Smooth muscle cell (in vitro differentiated cells): ENCODE results near the gene IMMP2L. TPM values are rescaled to one million over a fixed set of nuclear protein-coding genes. Genes with fewer than 3 reads are reported as not detected.

Experiments
- DNase-seq: peaks from one replicate; lab custom pipeline; 2025; ENCODE audit not compliant: unreplicated experiment; lab: John Stamatoyannopoulos, UW
- H2AFZ ChIP-seq: fragments of 200-600 bp; sonication (generic); 2 replicates; pipeline ENCODE4 v1.6.0; 2016; ENCODE audit warnings: antibody characterized with exemption, low read depth, mild to moderate bottlenecking
- H3F3A ChIP-seq: fragments of 200-600 bp; sonication (generic); 2 replicates; pipeline ENCODE4 v1.6.0; 2017; ENCODE audit warnings: antibody characterized with exemption, low read depth
- H3K27ac ChIP-seq: fragments of 200-600 bp; sonication (generic); 2 replicates; pipeline ENCODE4 v1.5.1; 2016; ENCODE audit warnings: low read depth, mild to moderate bottlenecking
- H3K27me3 ChIP-seq: fragments of 200-600 bp; sonication (generic); 2 replicates; pipeline ENCODE4 v1.6.1; 2016; ENCODE audit warnings: low read depth, mild to moderate bottlenecking
- H3K36me3 ChIP-seq: fragments of 200-600 bp; sonication (generic); 2 replicates; pipeline ENCODE4 v1.5.1; 2016; ENCODE audit warnings: low read depth
- H3K4me1 ChIP-seq: fragments of 200-600 bp; sonication (generic); 2 replicates; pipeline ENCODE4 v1.5.1; 2016; ENCODE audit warnings: low read depth
- H3K4me2 ChIP-seq: fragments of 200-600 bp; sonication (generic); 2 replicates; pipeline ENCODE4 v1.6.0; 2016; ENCODE audit warnings: mild to moderate bottlenecking
- H3K4me3 ChIP-seq: fragments of 200-600 bp; sonication (generic); 2 replicates; pipeline ENCODE4 v1.5.1; 2016; ENCODE audit warnings: mild to moderate bottlenecking
- H3K79me2 ChIP-seq: fragments of 200-600 bp; sonication (generic); 2 replicates; pipeline ENCODE4 v1.6.0; 2016; ENCODE audit warnings: low read depth, mild to moderate bottlenecking
- H3K9ac ChIP-seq: fragments of 200-600 bp; sonication (generic); 2 replicates; pipeline ENCODE4 v1.6.0; 2016; ENCODE audit warnings: low read depth
- H3K9me3 ChIP-seq: fragments of 200-600 bp; sonication (generic); replicated peaks from 2 replicates; pipeline ENCODE4 v1.5.1; 2016; ENCODE audit warnings: low read depth
- H4K20me1 ChIP-seq: fragments of 200-600 bp; sonication (generic); 2 replicates; pipeline ENCODE4 v1.6.0; 2016; ENCODE audit warnings: low read depth
- WGBS: methylation state at CpG from one replicate; pipeline ENCODE4 v1.1.7; 2016; ENCODE audit warnings: low lambda C conversion rate; 5-methylcytosine and 5-hydroxymethylcytosine counted together
- polyA plus RNA-seq: library from polyadenylated mRNA; unstranded; fragments of >200 nt; fragmentation: Nextera tagmentation; extraction: Ambion mirVana; gene quantifications from 2 replicates; pipeline ENCODE4 v1.2.1, GENCODE V29; 2016
- total RNA-seq: library from RNA; depleted of rRNA; stranded (reverse); fragments of >200 nt; gene quantifications from 2 replicates; pipeline ENCODE4 v1.2.3, GENCODE V29; 2014
- TF ChIP-seq, protein P1 (sequence below): fragments of 200-600 bp; sonication (generic); IDR thresholded peaks from 2 replicates; pipeline ENCODE4 v1.5.1; 2017; ENCODE audit warnings: borderline replicate concordance, mild to moderate bottlenecking, antibody characterized with exemption; ENCODE audit not compliant: insufficient read depth, poor library complexity, severe bottlenecking

The IMMP2L gene
- total and polyA plus RNA-seq, 2 experiments from 2014 or later: 10.9 to 11.1 TPM

DNA sequence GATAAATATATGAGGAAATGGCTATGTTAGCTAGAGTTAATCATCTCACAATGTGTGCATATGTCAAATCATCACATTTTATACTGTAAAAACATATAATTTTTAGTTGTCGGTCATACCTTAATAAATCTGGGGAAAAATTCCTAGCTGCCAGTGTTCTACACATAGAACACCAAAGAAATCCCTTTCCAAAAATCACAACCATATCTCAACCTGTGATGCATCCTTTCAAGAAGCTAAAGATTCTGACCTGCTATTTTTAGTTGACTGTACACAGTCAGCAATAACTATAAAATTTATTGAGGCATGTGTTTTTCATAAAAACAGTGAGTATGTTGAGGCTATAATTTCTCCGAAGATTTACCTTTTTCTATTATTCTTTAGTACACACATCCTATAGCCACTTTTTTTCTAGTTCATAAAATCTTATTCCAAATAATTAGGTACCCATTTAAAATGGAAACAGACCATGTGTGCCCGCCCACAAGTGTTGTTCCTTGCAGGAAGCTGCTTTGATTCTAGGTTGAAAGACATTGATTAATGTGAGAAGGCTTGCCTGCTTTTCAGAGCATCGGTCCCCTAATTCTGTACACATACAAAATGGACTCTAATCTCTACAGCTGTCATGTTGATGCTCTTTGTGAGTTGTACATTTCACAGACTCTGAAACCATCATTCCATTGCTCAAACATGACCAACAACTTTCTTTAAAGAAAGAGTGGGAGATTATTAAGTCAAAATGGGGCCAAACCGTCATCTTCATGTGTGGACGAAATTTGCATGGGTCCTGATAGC, 588.9 kb downstream of the IMMP2L start:
- DNase-seq: no peak
- Histone ChIP-seq H3K4me1 (peaks cover 3% of the 10 kb centered on the region), H3K9me3 (no peaks in the 10 kb centered on the region), H2AFZ (no peak overlapping the region), H3K36me3 (no peaks in the 10 kb centered on the region), H4K20me1 (no peaks in the 10 kb centered on the region), H3F3A (no peaks in the 10 kb centered on the region), H3K9ac (no peak overlapping the region), H3K27me3 (no peaks in the 10 kb centered on the region), H3K4me3 (no peak overlapping the region), H3K27ac (no peak overlapping the region), H3K4me2 (no peak overlapping the region), H3K79me2 (no peaks in the 10 kb centered on the region)
- 69% methylated on average over 6 of the region's 6 CpGs for WGBS
- TF ChIP-seq, protein P1, sequence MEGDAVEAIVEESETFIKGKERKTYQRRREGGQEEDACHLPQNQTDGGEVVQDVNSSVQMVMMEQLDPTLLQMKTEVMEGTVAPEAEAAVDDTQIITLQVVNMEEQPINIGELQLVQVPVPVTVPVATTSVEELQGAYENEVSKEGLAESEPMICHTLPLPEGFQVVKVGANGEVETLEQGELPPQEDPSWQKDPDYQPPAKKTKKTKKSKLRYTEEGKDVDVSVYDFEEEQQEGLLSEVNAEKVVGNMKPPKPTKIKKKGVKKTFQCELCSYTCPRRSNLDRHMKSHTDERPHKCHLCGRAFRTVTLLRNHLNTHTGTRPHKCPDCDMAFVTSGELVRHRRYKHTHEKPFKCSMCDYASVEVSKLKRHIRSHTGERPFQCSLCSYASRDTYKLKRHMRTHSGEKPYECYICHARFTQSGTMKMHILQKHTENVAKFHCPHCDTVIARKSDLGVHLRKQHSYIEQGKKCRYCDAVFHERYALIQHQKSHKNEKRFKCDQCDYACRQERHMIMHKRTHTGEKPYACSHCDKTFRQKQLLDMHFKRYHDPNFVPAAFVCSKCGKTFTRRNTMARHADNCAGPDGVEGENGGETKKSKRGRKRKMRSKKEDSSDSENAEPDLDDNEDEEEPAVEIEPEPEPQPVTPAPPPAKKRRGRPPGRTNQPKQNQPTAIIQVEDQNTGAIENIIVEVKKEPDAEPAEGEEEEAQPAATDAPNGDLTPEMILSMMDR: no peak

DNA sequence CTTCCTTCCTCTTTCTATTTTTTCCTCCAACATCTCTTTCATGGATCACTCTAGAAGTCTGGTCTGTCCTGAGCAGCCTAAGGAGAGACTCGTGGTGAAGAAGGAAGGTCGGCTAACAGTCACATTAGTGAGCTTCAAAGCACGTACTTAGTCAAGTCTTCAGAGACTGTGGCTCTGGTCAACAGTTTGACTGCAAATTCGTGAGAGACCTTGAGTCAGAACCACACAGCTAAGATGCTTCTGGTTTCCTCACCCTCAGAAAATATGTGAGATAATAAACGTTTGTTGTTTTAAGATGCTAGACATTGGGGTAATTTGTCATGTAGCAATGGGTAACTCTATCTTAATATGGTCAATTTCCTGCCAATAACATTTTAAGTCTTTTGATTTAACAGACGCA, 597.5 kb downstream of the IMMP2L start:
- Histone ChIP-seq H3F3A (no peaks in the 10 kb centered on the region), H3K9me3 (no peaks in the 10 kb centered on the region), H3K4me1 (peaks cover 6% of the 10 kb centered on the region), H3K9ac (no peak overlapping the region), H4K20me1 (no peaks in the 10 kb centered on the region), H3K4me2 (peak overlapping the region; percentile 9), H3K4me3 (no peak overlapping the region), H3K79me2 (no peaks in the 10 kb centered on the region), H3K27me3 (no peaks in the 10 kb centered on the region), H2AFZ (no peak overlapping the region), H3K27ac (peak overlapping the region; percentile 26), H3K36me3 (no peaks in the 10 kb centered on the region)
- no peak for DNase-seq
- TF ChIP-seq, protein P1: no peak
- 33% methylated on average over 6 of the region's 6 CpGs for WGBS

DNA sequence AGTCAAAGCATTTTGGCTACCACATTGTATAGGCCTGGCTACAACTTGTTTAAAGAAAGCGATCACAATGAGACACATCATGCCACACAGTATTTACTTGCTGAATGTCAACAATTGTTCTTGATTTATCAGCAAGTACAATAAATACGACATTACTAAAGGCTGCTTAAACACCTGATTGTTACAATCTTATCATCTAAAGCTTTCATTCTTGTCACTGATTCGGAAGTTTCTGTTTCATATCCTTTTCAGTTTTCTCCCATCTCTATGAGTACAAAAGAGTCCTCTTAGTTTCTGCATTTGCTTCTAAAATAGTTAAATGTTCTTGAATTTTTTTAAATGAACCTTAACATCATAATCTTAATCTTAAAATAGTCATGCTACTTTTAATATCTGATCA, 599.5 kb downstream of the IMMP2L start:
- H3K27ac ChIP-seq: no peak overlapping the region
- no peaks in the 10 kb centered on the region for H3K9me3 ChIP-seq
- 93% methylated on average over 3 of the region's 3 CpGs for WGBS
- no peaks in the 10 kb centered on the region for H3K79me2 ChIP-seq
- H3K4me3 ChIP-seq: no peak overlapping the region
- TF ChIP-seq, protein P1: no peak
- H3K4me2 ChIP-seq: no peak overlapping the region
- peaks cover 6% of the 10 kb centered on the region for H3K4me1 ChIP-seq
- no peaks in the 10 kb centered on the region for H3K27me3 ChIP-seq
- no peaks in the 10 kb centered on the region for H4K20me1 ChIP-seq
- DNase-seq: no peak
- H3K36me3 ChIP-seq: no peaks in the 10 kb centered on the region
- H3F3A ChIP-seq: no peaks in the 10 kb centered on the region
- H2AFZ ChIP-seq: no peak overlapping the region
- no peak overlapping the region for H3K9ac ChIP-seq

DNA sequence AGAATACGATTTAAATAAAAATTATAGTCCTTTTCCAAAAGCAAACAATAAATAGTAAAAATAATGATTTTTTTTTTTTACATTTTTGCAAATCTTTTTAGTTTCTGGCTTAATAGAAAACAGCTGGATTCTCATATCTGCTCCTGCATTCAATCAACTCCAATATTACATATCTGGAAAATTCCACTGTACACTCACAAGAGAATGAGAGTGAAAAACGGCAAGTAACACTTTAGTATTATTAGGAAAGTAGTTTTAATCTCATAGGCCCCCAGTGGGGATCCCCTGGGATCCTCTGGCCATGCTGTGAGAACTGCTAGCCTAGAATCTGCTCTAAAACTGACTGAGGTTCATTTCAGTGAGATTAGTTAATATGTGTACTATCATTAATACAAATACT, 599.9 kb downstream of the IMMP2L start:
- Histone ChIP-seq H3K79me2 (no peaks in the 10 kb centered on the region), H2AFZ (no peak overlapping the region)
- TF ChIP-seq, protein P1: no peak

More for the DNA sequence above, 599.9 kb downstream of the IMMP2L start:
- WGBS: 66% methylated on average over 2 of the region's 2 CpGs
- DNase-seq: no peak
- Histone ChIP-seq H3K27me3 (no peaks in the 10 kb centered on the region), H4K20me1 (no peaks in the 10 kb centered on the region), H3K9ac (no peak overlapping the region), H3K36me3 (no peaks in the 10 kb centered on the region), H3K4me1 (peaks cover 6% of the 10 kb centered on the region), H3F3A (no peaks in the 10 kb centered on the region), H3K4me3 (no peak overlapping the region), H3K27ac (no peak overlapping the region), H3K4me2 (no peak overlapping the region), H3K9me3 (no peaks in the 10 kb centered on the region)
